NCI-H774 (cell line): ENCODE data around the gene SPSB2.

Source experiments
- DNase-seq: peaks from one replicate; lab custom pipeline; 2025; lab: John Stamatoyannopoulos, UW

Gene SPSB2

DNA sequence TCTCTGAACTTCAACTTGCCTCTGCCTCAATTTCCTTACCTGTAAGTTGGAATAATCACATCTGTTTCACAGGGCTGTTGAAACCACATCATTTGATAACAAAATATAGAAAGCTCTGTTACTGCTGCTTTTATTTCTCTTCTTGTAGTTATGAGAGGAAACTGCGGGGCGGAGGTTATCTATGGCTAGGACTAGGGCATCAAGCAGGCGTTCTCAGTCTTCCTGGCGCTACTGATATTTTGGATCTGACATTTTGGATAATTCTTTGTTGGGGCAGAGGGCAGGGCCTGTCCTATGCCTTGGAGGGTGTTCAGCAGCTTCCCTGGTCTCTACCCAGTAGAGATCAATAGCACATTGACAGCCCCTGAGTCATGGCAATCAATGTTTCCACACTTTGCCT, 41.0 kb downstream of the SPSB2 start:
- no peak for DNase-seq

DNA sequence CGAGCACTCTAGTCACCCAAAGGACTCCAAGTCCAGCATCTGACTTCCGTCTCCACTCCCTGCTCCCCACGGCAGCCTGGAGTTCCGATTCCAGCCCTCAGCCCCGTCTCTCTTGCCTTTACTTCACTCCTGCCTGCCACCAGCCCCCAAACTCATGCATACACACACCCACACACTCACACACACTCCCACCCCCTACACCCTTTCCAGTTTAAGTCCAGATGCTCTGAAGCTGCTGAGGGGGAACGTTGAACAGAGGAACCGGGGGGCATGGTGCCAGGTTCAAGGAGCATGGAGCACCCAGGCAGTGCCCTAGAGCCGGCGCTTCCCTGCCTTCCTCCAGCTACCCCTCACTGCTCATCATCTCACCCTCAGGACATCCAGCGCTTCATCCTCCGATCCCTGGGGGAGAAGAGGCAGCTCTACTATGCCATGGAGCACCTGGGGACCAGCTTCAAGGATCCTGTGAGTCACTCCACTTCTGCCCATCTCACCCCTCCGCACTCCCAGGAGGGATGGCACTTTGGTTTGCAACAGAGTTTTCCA, 41.6 kb downstream of the SPSB2 start:
- no peak for DNase-seq

DNA sequence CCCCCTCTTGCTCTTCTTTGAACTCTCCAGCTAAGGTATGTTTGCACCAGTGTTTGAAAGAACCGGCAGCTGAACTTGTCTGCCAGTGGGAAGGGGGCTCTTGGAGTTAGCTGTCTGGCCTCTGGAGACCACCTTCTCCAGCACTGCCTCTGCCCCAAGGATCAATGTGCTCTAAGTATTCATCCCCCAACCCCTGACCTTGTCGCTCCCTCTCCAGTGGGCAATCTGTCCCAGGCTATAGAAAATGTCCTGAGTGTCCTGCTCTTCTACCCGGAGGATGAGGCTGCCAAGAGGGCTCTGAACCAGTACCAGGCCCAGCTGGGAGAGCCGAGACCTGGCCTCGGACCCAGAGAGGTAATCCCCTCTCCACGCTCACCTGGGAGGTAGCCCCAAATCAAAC, 42.1 kb downstream of the SPSB2 start:
- no peak for DNase-seq

DNA sequence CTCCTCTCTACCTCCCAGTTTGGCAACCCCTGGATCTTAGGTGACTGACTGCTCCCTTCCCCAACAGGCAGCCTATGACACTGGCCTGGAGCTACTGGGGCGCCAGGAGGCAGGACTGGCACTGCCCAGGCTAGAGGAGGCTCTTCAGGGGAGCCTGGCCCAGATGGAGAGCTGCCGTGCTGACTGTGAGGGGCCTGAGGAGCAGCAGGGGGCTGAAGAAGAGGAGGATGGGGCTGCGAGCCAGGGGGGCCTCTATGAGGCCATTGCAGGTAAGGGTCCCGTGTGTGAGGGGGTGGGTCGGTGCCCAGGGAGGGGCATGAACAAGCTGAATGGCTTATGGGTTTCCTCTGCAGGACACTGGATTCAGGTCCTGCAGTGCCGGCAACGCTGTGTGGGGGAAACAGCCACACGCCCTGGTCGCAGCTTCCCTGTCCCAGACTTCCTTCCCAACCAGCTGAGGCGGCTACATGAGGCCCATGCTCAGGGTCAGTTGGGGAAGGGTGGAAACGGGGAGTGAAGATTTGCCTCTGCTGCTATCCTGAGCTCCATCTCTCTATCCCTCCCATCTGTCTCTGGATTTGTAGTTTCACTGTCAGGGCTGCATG, 42.7 kb downstream of the SPSB2 start:
- no peak for DNase-seq

DNA sequence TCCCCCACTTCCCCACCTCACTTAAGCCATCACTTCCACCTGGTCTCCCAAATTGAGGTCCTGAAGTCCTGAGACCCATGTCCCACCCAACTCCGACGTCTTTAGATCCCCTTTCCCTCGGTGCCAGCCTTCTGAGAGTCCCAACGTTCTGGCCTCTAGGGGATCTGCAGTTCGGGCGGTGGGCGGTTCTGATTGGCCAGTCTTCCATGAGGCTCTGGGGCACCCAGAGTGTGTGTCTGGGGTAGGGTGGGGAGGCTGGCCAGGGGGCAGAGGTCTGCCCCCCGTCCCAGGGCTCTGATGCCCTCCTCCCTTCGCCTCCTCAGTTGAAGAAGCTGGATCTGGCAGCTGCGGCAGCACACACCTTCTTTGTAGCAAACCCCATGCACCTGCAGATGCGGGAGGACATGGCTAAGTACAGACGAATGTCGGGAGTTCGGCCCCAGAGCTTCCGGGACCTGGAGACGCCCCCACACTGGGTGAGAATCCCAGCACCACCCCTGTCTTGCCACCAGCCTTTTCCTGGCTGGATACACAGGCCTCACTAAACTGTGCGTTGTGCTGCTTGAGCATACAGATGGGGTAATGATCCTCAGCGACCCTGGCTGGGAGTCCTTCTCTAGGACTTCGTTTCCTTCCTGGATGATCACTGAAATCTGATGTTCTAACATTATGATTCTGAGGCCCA, 43.4 kb downstream of the SPSB2 start:
- DNase-seq = no peak

DNA sequence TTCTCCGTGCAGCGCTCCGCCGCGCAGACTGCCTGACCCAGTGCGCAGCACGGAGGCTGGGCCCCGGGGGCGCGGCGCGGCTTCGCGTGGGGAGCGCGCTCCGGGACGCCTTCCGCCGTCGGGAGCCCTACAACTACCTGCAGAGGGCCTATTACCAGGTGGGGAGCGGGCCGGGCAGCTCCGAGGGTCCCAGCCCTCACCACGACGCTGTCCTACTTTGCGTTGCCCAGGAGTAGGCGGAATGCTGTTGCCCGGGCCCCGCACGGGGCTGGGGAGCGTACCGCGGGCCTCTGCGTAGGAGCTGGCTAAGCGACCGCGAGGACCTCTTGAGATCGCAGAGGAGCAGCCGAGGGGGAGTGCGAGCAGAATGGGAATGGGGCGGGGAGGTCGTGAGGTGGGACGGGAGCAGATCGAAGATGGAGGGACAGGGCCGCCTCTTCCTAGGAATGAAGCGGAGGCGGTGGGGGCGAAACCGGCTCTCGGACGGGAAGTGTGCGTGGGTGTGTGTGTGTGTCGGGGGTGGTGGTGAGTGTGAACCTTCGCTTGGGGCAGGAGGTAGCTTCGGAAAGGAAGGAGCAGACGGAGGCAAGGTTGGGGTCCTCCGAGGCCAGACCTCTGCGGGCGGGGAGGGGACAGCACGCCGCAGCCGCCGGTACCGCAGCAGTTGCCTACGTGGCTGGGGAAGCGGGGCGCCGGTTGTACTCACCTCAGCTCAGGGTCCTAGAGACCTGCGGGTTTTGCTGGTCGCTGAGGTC, 44.1 kb downstream of the SPSB2 start:
- peak; percentile 17 for DNase-seq

DNA sequence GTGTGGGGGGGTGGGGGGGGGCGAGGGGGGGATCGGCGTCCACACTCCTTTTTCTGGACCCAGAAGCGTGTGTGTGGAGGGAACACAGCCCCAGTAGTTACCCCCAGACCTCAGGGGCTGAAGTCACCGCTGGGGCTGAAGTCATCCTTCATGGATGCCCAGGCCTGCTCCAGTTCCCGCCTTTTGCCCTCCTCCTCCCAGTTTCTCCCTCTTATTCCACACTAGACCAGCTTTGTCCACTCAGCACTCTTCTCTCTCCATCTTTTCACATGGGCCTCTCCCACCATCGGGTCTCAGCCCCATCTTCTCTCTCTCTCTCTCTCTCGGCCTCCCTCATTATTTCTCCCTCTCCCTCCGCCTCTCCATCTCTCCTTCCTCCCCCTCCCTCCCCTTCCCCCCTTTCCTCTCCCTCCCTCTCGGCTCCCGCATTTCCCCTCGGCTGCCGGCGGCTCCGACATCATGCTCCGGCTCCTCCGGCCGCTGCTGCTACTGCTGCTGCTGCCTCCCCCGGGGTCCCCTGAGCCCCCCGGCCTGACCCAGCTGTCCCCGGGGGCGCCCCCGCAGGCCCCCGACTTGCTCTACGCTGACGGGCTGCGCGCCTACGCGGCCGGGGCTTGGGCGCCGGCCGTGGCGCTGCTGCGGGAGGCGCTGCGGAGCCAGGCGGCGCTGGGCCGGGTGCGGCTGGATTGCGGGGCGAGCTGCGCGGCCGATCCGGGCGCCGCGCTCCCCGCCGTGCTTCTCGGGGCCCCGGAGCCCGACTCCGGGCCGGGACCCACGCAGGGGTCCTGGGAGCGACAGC, 44.9 kb downstream of the SPSB2 start, which contains the start of gene P3H3:
P3H3 (plus strand) TSS at position 426 of the 799 bp plus-strand sequence; CDS start at position 460, 34 bp downstream.
- DNase-seq = no peak

DNA sequence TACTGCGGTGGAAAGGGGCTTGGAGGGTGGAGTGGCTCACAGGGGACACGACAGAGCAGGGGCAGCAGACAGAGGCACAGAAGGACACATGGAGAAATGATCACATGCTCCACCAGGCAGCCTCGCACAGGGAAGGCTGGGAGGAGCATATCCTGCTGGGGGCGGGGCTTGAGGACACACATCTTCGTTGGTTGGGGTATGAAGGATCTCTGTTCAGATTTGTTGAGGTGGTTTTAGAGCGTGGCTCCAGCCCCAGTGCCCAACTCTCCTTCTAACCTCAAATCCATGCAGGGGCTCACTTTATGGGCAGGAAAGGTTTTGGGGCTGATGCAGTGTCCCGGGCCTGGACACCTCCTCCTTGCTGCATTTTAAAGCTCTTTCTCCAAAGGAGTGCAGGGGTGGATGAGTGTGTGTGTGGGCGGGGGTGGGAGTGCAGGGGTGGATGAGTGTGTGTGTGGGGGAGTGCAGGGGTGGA, 45.6 kb downstream of the SPSB2 start:
- DNase-seq = peak; percentile 78

DNA sequence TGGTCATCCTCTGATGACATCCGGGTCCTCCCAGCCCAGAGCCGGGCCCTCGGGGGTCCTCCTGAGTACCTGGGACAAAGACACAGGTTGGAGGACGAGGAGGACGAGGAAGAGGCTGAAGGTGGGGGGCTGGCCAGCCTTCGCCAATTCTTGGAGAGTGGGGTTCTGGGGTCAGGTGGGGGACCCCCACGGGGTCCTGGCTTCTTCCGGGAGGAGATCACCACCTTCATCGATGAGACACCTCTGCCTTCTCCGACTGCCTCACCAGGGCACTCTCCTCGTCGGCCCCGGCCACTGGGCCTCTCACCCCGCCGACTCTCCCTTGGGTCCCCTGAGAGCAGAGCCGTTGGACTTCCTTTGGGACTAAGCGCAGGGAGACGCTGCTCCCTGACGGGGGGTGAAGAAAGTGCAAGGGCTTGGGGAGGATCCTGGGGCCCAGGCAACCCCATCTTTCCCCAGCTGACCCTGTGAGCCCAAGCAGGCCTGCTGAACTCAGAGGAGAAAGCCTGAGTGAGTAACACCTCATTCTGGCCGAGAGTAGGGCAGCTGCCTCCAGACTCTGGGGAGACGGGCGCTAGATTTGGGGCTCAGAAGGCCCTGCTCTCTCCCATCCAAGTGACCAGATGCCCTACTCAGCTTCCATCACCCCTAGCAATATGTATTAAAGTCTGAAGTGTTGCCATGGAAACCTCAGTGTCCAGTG, 46.2 kb downstream of the SPSB2 start:
- no peak for DNase-seq

DNA sequence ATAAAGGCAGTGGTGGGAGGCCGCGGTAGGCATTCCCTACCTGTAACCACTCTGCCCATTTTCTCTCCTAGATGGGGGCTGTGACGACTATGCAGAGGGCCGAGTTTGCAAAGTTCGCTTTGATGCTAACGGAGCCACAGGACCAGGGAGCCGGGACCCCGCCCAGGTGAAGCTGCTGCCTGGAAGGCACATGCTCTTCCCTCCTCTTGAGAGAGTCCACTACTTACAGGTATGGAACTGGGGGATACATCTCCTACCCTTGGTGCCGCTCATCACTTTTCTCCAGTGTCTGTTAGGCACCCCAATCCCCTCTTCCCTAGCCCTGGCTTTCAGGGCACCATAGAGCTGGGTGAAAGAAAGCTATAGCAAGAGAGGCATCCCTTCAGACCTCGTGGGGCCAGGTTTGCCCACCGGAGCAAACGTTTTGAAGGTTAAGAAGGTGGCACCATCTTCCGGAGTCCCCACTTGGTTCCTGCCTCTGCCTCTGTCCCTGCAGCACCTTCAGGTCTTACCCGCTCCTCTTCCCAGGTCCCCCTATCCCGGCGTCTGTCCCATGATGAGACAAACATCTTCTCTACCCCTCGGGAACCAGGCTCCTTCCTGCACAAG, 46.9 kb downstream of the SPSB2 start:
- DNase-seq = no peak

DNA sequence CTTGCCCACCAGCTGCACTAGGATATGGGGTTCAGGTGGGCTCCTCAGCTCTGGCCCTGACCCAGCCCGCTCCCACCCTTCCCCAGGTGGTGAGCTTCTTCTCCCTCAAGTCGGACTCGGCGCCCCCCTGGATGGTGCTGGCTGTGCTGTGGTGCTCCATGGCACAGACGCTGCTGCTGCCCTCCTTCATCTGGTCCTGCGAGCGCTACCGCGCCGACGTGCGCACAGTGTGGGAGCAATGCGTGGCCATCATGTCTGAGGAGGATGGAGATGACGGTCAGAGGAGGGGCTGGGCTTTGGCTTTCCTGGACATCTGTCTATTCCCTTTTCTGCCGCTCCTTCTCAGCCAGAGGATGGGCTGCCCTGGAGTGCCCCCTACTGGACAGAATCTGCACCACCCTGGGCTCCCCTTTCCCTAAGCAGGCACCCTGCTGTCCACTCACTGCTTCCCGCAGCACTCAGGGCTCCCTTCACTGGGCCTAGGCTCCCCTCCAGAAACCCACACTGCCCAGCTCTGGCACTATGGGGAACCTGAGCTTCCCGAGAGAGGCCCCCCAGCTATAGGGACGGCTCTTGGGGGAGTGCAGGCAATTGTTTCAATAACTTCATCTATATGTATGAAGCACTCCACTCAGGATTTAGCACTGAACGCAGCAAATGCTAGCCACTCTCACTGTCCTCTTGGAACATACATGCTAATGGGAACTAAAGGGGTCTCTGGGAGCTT, 47.5 kb downstream of the SPSB2 start:
- DNase-seq = peak; percentile 65

DNA sequence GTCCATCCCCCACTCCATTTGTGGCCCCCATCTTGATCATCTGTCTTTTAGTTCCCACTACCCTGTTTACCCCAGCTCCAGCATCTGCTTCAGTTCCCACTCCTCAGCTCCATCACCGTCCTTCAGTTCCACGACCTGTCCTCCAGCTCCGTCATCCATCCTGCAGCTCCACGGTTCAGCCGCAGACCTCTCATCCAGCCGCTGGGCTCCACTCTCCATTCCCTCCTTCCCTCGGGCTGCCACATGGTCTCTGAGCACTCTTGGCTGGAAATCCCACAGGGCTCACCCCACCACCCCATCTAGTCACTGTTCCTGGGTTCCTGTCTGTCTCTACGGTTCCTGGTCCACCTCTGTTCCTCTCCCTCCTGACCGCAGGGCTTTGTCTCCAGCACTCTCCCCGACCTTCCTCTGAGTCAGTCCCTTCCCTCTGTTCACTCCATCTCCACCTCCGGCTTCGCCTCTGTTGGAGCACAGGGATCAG, 48.2 kb downstream of the SPSB2 start:
- DNase-seq = no peak

DNA sequence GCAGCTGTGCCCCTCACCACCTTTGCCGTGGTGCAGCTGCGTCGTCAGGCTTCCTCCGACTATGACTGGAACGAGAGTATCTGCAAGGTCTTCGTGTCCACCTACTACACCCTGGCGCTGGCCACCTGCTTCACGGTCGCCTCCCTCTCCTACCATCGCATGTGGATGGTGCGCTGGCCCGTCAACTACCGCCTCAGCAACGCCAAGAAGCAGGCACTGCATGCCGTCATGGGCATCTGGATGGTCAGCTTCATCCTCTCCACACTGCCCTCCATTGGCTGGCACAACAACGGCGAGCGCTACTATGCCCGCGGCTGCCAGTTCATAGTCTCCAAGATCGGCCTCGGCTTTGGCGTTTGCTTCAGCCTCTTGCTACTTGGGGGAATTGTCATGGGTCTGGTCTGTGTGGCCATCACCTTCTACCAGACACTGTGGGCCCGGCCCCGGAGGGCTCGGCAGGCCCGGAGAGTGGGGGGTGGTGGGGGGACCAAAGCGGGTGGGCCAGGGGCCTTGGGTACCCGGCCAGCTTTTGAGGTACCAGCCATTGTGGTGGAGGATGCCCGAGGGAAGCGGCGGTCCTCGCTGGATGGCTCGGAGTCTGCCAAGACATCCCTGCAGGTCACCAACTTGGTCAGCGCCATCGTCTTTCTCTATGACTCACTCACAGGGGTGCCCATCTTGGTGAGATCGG, 48.9 kb downstream of the SPSB2 start:
- no peak for DNase-seq

DNA sequence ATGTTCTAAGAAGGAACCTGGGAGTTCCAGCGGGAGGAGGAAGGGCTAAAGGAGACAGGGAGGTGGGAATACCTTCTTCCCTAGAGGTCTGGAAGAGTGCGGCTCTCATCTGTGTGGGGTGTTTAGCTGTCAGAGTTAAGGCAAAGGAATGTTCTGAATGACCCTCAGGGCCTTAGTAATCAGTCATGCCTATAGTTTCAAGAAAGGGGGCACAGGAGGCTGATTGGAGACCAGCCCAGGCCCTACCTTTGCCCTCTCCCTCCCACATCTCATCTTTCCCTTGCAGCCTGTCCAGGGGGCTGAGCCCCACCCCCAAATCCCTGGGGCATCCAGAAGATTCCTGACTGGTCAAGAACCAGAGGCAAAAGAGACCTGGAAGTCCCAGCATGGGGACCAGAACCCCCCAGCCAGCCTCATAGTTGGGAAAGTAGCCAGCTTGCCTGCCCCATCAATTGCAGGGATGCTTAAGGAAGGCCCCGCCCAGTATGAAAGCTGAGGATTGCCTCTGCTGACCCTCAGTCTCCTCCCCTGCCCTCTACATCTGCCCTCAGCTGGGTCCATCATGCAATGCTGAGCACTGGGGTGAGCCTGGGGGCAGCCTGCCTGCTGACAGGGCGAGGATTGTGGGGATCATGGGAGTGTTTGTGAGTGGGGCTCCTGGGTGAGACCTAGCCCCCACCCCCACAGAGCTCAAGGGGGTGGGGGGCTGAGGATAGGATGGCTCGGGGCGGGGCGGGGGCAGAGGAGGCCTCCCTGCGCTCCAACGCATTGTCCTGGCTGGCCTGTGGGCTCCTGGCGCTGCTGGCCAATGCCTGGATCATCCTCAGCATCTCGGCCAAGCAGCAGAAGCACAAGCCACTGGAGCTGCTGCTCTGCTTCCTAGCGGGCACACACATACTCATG, 49.7 kb downstream of the SPSB2 start:
- DNase-seq = no peak

DNA sequence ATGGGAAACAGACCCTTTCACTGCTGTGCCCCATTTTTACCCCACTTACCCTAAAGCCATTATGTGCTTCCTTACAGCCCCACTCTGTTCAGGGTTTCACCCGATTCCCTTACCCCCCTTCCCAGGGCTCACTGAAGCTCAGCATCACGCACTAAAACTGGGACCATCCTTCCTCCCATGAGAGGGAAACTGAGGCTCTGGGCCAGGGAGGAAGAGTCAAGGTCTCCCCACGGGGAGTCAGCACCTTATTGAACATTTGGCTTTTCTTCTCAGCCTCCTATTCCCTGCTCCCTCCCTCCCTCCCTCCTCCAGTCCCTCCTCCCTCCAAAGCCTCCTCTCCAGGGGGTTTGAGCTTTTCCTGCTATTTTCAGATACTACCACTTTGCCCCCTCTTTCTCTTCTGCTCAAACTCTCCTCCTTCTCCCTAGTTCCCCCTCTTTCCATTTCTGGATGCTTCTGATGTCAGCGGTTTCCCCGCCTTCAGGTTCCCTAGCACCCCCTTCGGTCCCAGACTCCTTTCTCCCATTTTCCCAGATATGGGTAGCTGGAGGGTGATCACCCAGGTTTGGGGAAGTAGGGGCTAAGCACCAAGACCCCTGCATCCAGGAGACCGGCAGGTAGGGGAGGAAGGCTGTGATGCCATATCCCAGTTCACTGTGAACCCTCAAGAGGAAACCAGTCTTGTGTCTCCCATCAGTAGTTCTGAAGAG, 50.5 kb downstream of the SPSB2 start:
- no peak for DNase-seq

DNA sequence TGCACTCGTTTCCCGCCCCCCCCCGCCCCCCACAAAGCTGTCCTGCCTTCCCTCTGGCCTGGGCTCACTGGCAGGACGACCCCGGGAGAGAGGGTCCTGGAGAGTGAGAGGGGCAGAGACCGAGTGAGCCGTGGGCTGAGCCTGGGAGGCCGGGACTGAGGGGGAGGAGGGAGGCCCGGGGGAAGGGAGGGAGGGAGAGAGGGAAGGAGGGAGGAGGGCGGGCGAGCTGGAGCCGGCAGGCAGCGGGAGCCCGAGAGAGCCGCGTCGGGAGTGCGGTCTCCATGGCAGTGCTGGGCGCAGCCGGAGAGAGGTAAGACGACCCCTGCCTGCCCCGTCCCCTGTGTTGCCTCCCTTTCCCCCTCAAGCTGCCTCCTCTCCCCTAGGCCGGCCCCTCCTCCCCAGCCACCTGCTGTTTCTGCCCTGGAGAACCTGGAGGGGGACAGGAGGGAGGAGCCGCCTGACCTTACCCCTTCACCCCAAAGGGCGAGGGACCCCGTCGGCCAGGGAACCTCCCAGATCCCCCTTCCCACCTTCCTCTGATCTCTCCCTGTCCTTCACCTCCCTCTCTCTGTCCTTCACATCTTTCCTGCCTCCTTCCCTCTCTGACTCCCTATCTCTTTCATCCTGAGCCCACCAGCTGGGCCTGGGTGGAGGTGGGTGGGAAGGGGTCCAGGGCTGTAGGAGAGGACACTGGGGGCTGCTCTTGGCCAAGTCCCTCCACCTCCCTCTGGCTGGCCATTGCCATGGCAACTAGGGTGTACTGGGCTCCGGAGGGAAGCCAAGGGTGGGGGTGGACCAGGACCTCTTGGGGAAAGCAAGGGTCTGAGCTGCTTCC, 51.3 kb downstream of the SPSB2 start, which contains the start of gene GPR162:
GPR162 (plus strand) TSS at position 231 of the 835 bp plus-strand sequence. CDS start 2,078 bp downstream, outside the sequence.
- peak; percentile 56 for DNase-seq
